GM12892 (cell line): ENCODE measurements around the gene COCH.
"Not testable (repeated sequence)": the region's sequence is repeated elsewhere in the genome, so short reads cannot be mapped to it uniquely, and the experiment has no call there.

Experiments
- DNase-seq: peaks from one replicate; pipeline ENCODE4 v3.0.0; 2011; ENCODE audit not compliant: insufficient read length
- FAIRE-seq: peaks from 2 replicates; lab custom pipeline; 2011; peaks lifted over from hg19 to GRCh38; lab: Jason Lieb, UNC
- POLR2A ChIP-seq: IDR thresholded peaks from 2 replicates; pipeline ENCODE4 v1.6.1; 2011; ENCODE audit warnings: low read depth, low read length, control low read depth
- POLR2AphosphoS5 ChIP-seq: IDR thresholded peaks from 2 replicates; pipeline ENCODE4 v1.6.1; 2011; ENCODE audit warnings: low read depth, low read length, control low read depth
- TAF1 ChIP-seq: IDR thresholded peaks from 2 replicates; pipeline ENCODE4 v1.6.1; 2011; ENCODE audit warnings: low read depth, mild to moderate bottlenecking, control low read depth, low read length, borderline replicate concordance

The COCH gene

GRCh38 chr14:30882431-30882830 is 8.1 kb downstream of the COCH start:
- FAIRE-seq (no peak), DNase-seq (no peak)
- TF ChIP-seq POLR2AphosphoS5 (no peak), POLR2A (no peak), TAF1 (no peak)

- FAIRE-seq (no peak), DNase-seq (no peak)
- TF ChIP-seq TAF1 (no peak), POLR2AphosphoS5 (no peak), POLR2A (no peak)
Measured at GRCh38 chr14:30883508-30884294, 9.3 kb downstream of the COCH start.

DNA sequence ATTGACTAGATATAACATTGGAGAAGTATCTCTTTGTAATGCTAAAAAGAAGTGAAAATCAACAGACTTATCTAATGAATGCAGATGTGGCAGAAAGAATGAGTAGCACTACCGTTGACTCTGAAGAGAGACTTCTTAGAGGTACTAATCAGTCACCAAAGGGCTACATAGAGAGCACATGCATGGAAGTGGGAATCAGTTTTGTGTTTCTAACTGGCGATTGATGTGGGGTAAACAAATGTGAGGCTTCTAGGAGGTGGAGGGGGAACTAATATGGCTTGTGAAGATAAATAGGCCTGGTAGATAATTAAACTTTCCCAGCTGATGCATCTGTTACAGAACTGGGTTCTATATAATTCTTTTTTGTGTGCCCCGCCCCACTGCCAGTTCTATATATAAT is 10.5 kb downstream of the COCH start:
- DNase-seq: no peak
- no peak for FAIRE-seq
- no peak for TF ChIP-seq POLR2AphosphoS5
- TF ChIP-seq TAF1: no peak
- no peak for TF ChIP-seq POLR2A

DNA sequence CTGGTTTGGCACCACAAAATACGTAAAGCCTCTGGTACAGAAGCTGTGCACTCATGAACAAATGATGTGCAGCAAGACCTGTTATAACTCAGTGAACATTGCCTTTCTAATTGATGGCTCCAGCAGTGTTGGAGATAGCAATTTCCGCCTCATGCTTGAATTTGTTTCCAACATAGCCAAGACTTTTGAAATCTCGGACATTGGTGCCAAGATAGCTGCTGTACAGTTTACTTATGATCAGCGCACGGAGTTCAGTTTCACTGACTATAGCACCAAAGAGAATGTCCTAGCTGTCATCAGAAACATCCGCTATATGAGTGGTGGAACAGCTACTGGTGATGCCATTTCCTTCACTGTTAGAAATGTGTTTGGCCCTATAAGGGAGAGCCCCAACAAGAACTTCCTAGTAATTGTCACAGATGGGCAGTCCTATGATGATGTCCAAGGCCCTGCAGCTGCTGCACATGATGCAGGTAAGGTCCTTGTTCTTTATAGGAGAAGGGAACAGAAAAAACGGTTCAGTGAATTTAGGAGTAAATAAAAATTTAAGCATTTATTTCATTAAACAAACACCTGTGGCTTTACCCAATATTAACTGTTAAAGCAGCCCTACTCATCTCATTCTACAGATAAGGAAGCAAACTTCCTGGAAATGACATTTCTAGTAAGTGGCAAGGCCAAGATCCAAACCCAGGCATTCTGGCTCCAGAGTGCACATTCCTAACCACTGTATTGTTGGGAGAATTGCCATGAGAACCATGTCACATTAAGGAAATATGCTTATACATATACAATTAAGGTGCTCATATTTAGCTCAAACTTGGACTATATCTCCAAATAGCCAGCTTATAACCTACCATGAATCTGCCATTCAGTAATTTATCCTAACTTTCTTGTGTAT is 11.7 kb downstream of the COCH start:
- no peak for FAIRE-seq
- TF ChIP-seq POLR2AphosphoS5: no peak
- DNase-seq: no peak

DNA sequence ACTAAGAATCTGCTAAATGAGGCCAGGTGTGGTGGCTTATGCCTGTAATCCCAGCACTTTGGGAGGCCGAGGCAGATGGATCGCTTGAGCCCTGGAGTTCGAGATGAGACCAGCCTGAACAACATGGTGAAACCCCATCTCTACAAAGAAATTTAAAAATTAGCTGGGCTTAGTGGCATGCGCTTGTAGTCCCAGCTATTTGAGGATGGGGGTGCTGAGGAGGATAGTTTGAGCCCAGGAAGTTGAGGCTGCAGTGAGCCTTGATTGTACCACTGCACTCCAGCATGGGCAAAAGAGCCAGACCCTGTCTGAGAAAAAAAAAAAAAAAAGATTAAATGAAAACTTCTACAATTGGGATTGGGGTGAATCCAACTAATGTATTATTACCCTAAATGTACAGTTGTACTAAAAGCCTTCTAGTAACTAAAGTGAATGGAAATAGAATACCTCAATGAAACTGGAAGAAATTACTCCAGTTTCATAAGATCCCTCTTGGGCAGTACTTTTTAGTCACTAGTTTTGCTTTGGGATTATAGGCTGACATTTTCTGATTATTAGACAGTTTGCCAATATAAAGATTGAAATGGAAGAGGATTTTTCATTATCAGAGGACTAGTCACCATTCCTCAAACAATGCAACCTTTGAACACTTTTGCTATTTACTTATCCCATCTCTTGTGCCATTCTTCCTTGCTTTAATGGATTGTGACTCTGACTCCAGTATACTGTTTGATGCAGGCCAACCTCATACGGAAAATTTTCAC is 14.3 kb downstream of the COCH start:
- DNase-seq: no peak
- TF ChIP-seq POLR2A: no peak
- TF ChIP-seq TAF1: no peak
- TF ChIP-seq POLR2AphosphoS5: no peak
- FAIRE-seq: no peak

DNA sequence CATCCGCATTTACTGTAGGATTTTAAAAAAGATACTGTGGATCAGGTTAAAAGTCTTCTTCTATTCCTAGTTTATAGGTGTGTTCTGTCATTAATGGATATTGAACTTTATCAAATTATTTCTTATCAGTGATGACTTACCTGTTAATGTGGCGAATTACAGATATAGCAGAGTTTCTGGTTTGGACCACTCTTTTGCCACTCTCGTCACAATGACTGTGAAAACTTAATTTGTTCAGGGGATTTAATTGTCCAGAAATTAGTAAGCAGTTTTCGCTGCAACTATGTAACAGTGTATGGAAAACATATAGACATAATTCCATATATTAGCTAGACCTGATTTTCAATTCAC is 14.9 kb downstream of the COCH start:
- TF ChIP-seq POLR2A (no peak), TAF1 (no peak), POLR2AphosphoS5 (no peak)
- no peak for DNase-seq
- no peak for FAIRE-seq

DNA sequence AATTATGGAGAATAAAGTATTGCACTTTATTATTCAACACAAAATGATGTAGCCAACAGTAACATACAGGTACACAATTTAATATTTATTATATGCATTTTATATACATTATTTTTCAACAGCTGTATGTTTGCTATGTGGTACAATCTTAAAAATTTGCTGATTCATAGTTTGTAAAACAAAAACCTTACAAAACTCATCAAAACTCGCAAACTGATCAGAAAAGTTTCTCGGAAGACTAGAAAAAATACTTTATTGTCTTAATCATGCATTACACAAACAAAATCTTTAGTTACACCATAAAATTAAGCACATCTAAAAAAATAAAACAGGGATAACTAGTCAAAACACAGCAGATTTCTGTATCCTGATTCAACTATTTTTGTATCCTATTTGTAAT is 19.5 kb downstream of the COCH start:
- no peak for DNase-seq
- no peak for FAIRE-seq
- TF ChIP-seq TAF1 (no peak), POLR2AphosphoS5 (no peak), POLR2A (no peak)

DNA sequence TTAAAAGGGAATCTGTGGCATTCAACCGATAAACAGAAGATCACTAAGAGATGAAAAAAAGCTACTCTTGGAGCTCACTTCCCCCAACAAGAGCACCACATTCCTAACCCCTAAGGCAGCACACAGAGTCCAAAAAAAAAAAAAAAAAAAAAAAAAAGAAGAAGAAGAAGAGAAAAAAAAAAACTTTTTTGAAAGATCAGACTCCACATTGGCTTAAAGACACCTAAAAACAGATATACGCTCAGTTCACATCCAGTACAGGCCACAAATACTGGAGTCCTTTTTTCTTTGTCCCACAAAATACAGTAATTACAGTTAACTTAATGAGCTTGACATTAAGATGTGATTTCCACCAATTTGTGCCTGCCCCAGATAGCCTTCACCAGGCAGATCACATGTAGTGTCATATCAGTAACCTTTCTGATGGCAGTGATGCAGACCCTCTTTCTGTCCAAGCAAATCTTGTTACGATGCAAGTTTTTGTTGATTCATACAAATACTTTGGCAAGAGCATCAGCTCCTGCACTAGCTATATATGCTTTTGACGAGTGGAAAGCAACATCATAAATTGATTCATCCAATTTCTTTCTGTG is 20.7 kb downstream of the COCH start:
- TF ChIP-seq POLR2AphosphoS5: no peak
- TF ChIP-seq POLR2A: no peak
- TF ChIP-seq TAF1: no peak
- no peak for DNase-seq
- FAIRE-seq: no peak

DNA sequence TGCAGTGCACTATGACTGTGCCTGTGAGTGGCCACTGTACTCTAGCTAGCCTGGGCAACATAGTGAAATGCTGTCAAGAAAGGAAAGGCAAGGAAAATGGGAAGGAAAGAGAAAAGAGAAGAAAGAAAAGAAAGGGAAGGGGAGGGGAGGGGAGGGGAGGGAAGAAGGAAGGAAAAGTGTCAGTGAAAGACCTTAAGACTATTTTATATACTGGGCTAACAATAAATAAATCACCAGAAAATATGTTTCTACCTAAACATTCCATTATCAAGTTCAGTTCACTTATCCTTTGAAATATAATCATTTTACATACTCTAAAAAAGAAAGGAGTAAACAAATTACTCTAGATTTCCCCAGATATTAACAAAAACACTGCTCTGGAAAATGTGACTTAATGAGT is 22.1 kb downstream of the COCH start:
- no peak for FAIRE-seq
- TF ChIP-seq POLR2A: no peak
- TF ChIP-seq TAF1: no peak
- TF ChIP-seq POLR2AphosphoS5: no peak
- no peak for DNase-seq

DNA sequence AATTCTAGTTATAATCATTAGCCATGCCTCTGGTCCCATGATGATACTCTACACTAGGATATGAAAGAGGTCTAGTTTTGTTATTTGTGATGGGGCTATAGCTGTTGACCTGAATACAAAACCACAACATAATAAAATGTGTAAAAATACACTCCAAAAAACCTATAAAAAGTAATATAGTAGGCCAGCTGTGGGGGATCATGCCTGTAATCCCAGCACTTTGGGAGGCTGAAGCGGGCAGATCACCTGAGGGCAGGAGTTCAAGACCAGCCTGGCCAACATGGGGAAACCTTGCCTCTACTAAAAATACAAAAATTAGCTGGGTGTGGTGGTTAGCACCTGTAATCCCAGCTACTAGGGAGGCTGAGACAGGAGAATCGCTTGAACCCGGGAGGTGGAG is 22.8 kb downstream of the COCH start:
- FAIRE-seq, DNase-seq: not testable (repeated sequence)

- TF ChIP-seq POLR2AphosphoS5 (no peak), POLR2A (no peak), TAF1 (no peak)
- FAIRE-seq (no peak), DNase-seq (no peak)
Measured at GRCh38 chr14:30903285-30904124, 29.1 kb downstream of the COCH start.
